SK-N-SH (cell line): ENCODE data around the gene GRB2. TPM values are rescaled to one million over a fixed set of nuclear protein-coding genes. Genes with fewer than 3 reads are reported as not detected.

Experiments
- CTCF ChIA-PET: fragments of 300-600, 350-600 bp; formaldehyde crosslinking; extraction: SDS; loops from one replicate; lab custom pipeline; 2021; lab: Yijun Ruan, JAX
- POLR2A ChIA-PET: fragments of 350-600 bp; sonication (Branson Sonifier 250); formaldehyde crosslinking; extraction: SDS; loops from one replicate; lab custom pipeline; 2020; ENCODE audit warnings: antibody characterized with exemption, inconsistent platforms; lab: Yijun Ruan, JAX
- DNase-seq: peaks from one replicate; pipeline ENCODE4 v3.0.0; 2012
- H2AFZ ChIP-seq: fragments of 200-600 bp; sonication (generic); 2 replicates; pipeline ENCODE4 v1.8.1; 2016; ENCODE audit warnings: antibody characterized with exemption, mild to moderate bottlenecking, low read depth
- H3F3A ChIP-seq: fragments of 200-600 bp; sonication (generic); replicated peaks from 2 replicates; pipeline ENCODE3; 2016; ENCODE audit warnings: antibody characterized with exemption, mild to moderate bottlenecking; ENCODE audit not compliant: insufficient read depth
- H3K27ac ChIP-seq, 2 experiments: fragments of 200-500 bp in 1 of 2; fragments of 200-600 bp in 1 of 2; sonication (Bioruptor generic) in 1 of 2; sonication (generic), shearing (Covaris generic) in 1 of 2; 2 replicates each; pipeline versions ENCODE4 v1.5.1 to v1.6.1; 2014 to 2016; ENCODE audit warnings: low read depth in 2 of 2, inconsistent platforms in 1 of 2, low read length in 1 of 2, mild to moderate bottlenecking in 1 of 2, mixed read lengths in 1 of 2
- H3K27me3 ChIP-seq: fragments of 200-600 bp; sonication (generic), shearing (Covaris generic); 2 replicates; pipeline ENCODE4 v1.6.1; 2016; ENCODE audit warnings: mixed run types; ENCODE audit not compliant: insufficient read depth
- H3K36me3 ChIP-seq, 2 experiments: fragments of 200-500 bp in 1 of 2; fragments of 200-600 bp in 1 of 2; sonication (Bioruptor generic) in 1 of 2; sonication (generic) in 1 of 2; replicated peaks in 1 of 2; 2 replicates each; pipeline versions ENCODE3 to v1.5.1; 2014 to 2016; ENCODE audit warnings: low read length in 1 of 2, mild to moderate bottlenecking in 1 of 2; ENCODE audit not compliant: insufficient read depth in 2 of 2, control insufficient read depth in 1 of 2
- H3K4me1 ChIP-seq, 2 experiments: fragments of 200-500 bp in 1 of 2; fragments of 200-600 bp in 1 of 2; sonication (Bioruptor generic) in 1 of 2; sonication (generic), shearing (Covaris generic) in 1 of 2; 2 replicates each; pipeline versions ENCODE4 v1.5.1 to v1.6.1; 2014 to 2016; ENCODE audit warnings: low read depth in 1 of 2, low read length in 1 of 2, mixed run types in 1 of 2; ENCODE audit not compliant: insufficient read depth in 2 of 2, control insufficient read depth in 1 of 2
- H3K4me2 ChIP-seq: fragments of 200-600 bp; sonication (generic), shearing (Covaris generic); 2 replicates; pipeline ENCODE4 v1.6.1; 2017; ENCODE audit warnings: mixed run types
- H3K4me3 ChIP-seq, 2 experiments: fragments of 200-500 bp in 1 of 2; fragments of 200-600 bp in 1 of 2; sonication (Bioruptor generic) in 1 of 2; sonication (generic), shearing (Covaris generic) in 1 of 2; 2 replicates each; pipeline versions ENCODE4 v1.5.1 to v1.8.1; 2014 to 2016; ENCODE audit warnings: low read depth in 2 of 2, inconsistent platforms in 1 of 2, low read length in 1 of 2, mild to moderate bottlenecking in 1 of 2, mixed read lengths in 1 of 2, moderate library complexity in 1 of 2
- H3K79me2 ChIP-seq: fragments of 200-600 bp; sonication (generic); 2 replicates; pipeline ENCODE4 v1.8.1; 2017; ENCODE audit warnings: mild to moderate bottlenecking; ENCODE audit not compliant: insufficient read depth
- H3K9ac ChIP-seq: fragments of 200-600 bp; sonication (generic); 2 replicates; pipeline ENCODE4 v1.6.1; 2017; ENCODE audit warnings: mixed run types
- H3K9me2 ChIP-seq: fragments of 200-600 bp; sonication (generic); 2 replicates; pipeline ENCODE4 v1.6.1; 2017; ENCODE audit warnings: mixed run types
- H3K9me3 ChIP-seq: fragments of 200-600 bp; sonication (generic); 2 replicates; pipeline ENCODE4 v1.6.1; 2017; ENCODE audit warnings: mixed run types, mild to moderate bottlenecking, moderate library complexity
- H4K20me1 ChIP-seq: fragments of 200-600 bp; sonication (generic); 2 replicates; pipeline ENCODE4 v1.6.1; 2017; ENCODE audit warnings: mild to moderate bottlenecking, mixed run types; ENCODE audit not compliant: insufficient read depth
- CTCF ChIP-seq: fragments of 200-600 bp; sonication (generic); IDR thresholded peaks from 2 replicates; pipeline ENCODE4 v1.6.1; 2017; ENCODE audit warnings: antibody characterized with exemption, mild to moderate bottlenecking, moderate library complexity
- ELF1 ChIP-seq: IDR thresholded peaks from 2 replicates; pipeline ENCODE4 v1.4.0; 2012
- FOXM1 ChIP-seq: IDR thresholded peaks from 2 replicates; pipeline ENCODE4 v1.4.0; 2012; ENCODE audit warnings: low read depth, mild to moderate bottlenecking
- GATA2 ChIP-seq: sonication (generic); formaldehyde crosslinking; IDR thresholded peaks from 2 replicates; pipeline ENCODE4 v1.5.0; 2020; ENCODE audit warnings: mild to moderate bottlenecking, missing genetic modification reagents
- IRF3 ChIP-seq: fragments of 150-350 bp; IDR thresholded peaks from 2 replicates; pipeline ENCODE4 v1.6.1; 2016; ENCODE audit warnings: mild to moderate bottlenecking, low read depth, low read length
- JUND ChIP-seq: IDR thresholded peaks from 2 replicates; pipeline ENCODE4 v1.4.0; 2012
- MEF2A ChIP-seq: IDR thresholded peaks from 2 replicates; pipeline ENCODE4 v1.4.0; 2012; ENCODE audit warnings: low read depth, borderline replicate concordance
- MXI1 ChIP-seq: IDR thresholded peaks from 2 replicates; pipeline ENCODE4 v1.6.1; 2012; ENCODE audit warnings: mild to moderate bottlenecking, low read depth, low read length, improper control_type of control experiment
- NFIC ChIP-seq: IDR thresholded peaks from 2 replicates; pipeline ENCODE4 v1.4.0; 2012; ENCODE audit warnings: borderline replicate concordance
- NRF1 ChIP-seq: IDR thresholded peaks from 2 replicates; pipeline ENCODE4 v1.6.1; 2012; ENCODE audit warnings: low read depth, mild to moderate bottlenecking, low read length
- POLR2AphosphoS5 ChIP-seq: IDR thresholded peaks from 2 replicates; pipeline ENCODE4 v1.6.1; 2012; ENCODE audit warnings: low read depth, low read length
- RAD21 ChIP-seq: IDR thresholded peaks from 2 replicates; pipeline ENCODE4 v1.6.1; 2012; ENCODE audit warnings: mild to moderate bottlenecking, low read length
- RCOR1 ChIP-seq: fragments of 150-350 bp; IDR thresholded peaks from 2 replicates; pipeline ENCODE4 v1.6.1; 2017; ENCODE audit warnings: antibody characterized with exemption, low read length
- REST ChIP-seq: IDR thresholded peaks from 2 replicates; pipeline ENCODE4 v1.6.1; 2012; ENCODE audit warnings: mild to moderate bottlenecking, low read depth, low read length, moderate library complexity
- RFX5 ChIP-seq: IDR thresholded peaks from 2 replicates; pipeline ENCODE4 v1.6.1; 2012; ENCODE audit warnings: mild to moderate bottlenecking, improper control_type of control experiment, low read length
- SMC3 ChIP-seq: IDR thresholded peaks from 2 replicates; pipeline ENCODE4 v1.6.1; 2012; ENCODE audit warnings: low read depth, low read length, improper control_type of control experiment
- YY1 ChIP-seq: IDR thresholded peaks from 2 replicates; pipeline ENCODE4 v1.4.0; 2012; ENCODE audit warnings: low read depth, mild to moderate bottlenecking
- WGBS: methylation state at CpG from one replicate; pipeline ENCODE4 v1.1.6; 2017; ENCODE audit warnings: low lambda C conversion rate; 5-methylcytosine and 5-hydroxymethylcytosine counted together
- polyA plus RNA-seq, 3 experiments: library from polyadenylated mRNA; depleted of rRNA; stranded (reverse); fragments of >200 nt; gene quantifications; 2 replicates each; pipeline ENCODE4 v1.2.3, GENCODE V29; 2012

The GRB2 gene
- polyA plus RNA-seq, 1 of the 3 experiments (the other 2 are of a cell fraction) = 89.6 TPM

DNA sequence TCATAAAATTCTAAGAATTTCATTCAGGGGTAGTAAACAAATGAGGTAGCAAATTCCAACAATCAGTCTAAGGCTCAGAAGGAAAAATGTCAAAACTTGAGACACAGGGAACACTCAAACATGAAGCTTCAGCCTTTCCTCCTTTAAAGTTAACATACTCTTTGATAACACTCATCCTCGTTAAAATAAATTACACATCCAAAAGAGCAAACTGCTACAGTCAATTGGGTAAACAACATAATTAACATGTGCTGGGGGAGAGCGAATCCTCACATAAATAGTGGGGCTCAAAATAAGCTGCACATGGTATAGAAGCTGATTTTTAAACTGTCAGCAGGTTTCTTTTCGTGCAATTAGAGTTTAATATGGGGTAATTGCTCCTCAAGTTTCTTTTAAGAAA, 12.9 kb downstream of the GRB2 start:
- CTCF ChIA-PET = interaction anchor here (1.2 to 6.7 kb wide), 9 partner anchors 12 to 104 kb away, joined by 3 to 54 read pairs (median 8); partner anchors contain the start of genes GRB2 and SLC25A19

DNA sequence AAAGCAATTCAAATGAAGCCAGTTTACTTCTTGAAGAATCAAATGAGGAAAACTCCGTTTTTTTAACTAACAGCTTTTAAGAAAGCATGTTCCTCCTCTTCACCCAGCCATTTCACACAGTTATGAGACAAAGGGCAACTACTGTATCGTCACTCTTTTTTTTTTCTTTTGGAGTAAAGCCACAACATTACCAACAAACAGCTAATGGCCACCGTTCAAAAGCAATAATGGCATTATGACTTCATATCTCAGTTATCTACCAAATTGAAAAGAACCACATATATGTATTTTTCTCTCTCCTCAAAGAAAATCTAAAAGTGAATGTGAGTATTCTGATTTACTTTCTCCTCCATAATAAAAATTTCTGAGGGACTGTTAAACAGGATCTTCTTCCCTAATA, 14.5 kb downstream of the GRB2 start:
- peaks cover 12 to 21% of the 10 kb centered on the region in 2 experiments for H3K4me1 ChIP-seq
- H2AFZ ChIP-seq = no peak overlapping the region
- H3K36me3 ChIP-seq = peaks cover 6 to 13% of the 10 kb centered on the region in 2 experiments
- no peak overlapping the region for H3K4me3 ChIP-seq
- H3K9me3 ChIP-seq = no peaks in the 10 kb centered on the region
- no peak overlapping the region; the same call in 1 of the 2 replicates for H3K9ac ChIP-seq
- 62% methylated on average over 3 of the region's 3 CpGs for WGBS
- no peak for TF ChIP-seq SMC3
- TF ChIP-seq POLR2AphosphoS5 = no peak
- TF ChIP-seq ELF1 = no peak
- no peak for TF ChIP-seq MEF2A
- no peak for TF ChIP-seq CTCF
- TF ChIP-seq RFX5 = no peak
- TF ChIP-seq REST = no peak
- no peak for TF ChIP-seq YY1
- TF ChIP-seq RCOR1 = no peak
- TF ChIP-seq FOXM1 = no peak
- no peak for TF ChIP-seq NRF1
- no peak for TF ChIP-seq RAD21
- TF ChIP-seq GATA2 = no peak
- no peak for DNase-seq
- peaks cover 26% of the 10 kb centered on the region for H3F3A ChIP-seq
- peaks cover 97% of the 10 kb centered on the region for H3K79me2 ChIP-seq
- H3K4me2 ChIP-seq = peak overlapping the region; percentile 96
- H3K27ac ChIP-seq = peak overlapping the region; percentile 2 to 17; a peak in 2 of 4 replicates
- H3K27me3 ChIP-seq = no peaks in the 10 kb centered on the region
- no peaks in the 10 kb centered on the region for H3K9me2 ChIP-seq
- POLR2A ChIA-PET = interaction anchor here (1.0 kb wide), 1 partner anchor 378 kb away, joined by 4 read pairs; the partner anchor contains the start of gene MRPL58
- CTCF ChIA-PET = interaction anchor here (0.7 to 6.3 kb wide), 6 partner anchors 9 to 120 kb away, joined by 3 to 54 read pairs (median 4); partner anchors contain the start of gene MIF4GD
- peaks cover 51% of the 10 kb centered on the region for H4K20me1 ChIP-seq

More for the DNA sequence above, 12.9 kb downstream of the GRB2 start:
- H4K20me1 ChIP-seq = peaks cover 40% of the 10 kb centered on the region
- peak overlapping the region; percentile 80 to 99 for H3K4me3 ChIP-seq
- peak overlapping the region; percentile 71 to 95; a peak in 3 of 4 replicates for H3K27ac ChIP-seq
- TF ChIP-seq NFIC (no peak), JUND (no peak), IRF3 (no peak), MXI1 (no peak), RFX5 (no peak), SMC3 (no peak)
- peaks cover 6 to 11% of the 10 kb centered on the region in 2 experiments for H3K36me3 ChIP-seq
- 51% methylated on average over 3 of the region's 3 CpGs for WGBS
- H3F3A ChIP-seq = peaks cover 35% of the 10 kb centered on the region
- POLR2A ChIA-PET = interaction anchor here (0.5 to 2.8 kb wide), 5 partner anchors 13 to 280 kb away, joined by 3 to 20 read pairs (median 4); partner anchors contain the start of gene GRB2
- no peaks in the 10 kb centered on the region for H3K27me3 ChIP-seq
- no peak overlapping the region for H2AFZ ChIP-seq
- no peaks in the 10 kb centered on the region for H3K9me3 ChIP-seq
- H3K9ac ChIP-seq = peak overlapping the region; percentile 75; the same call in 1 of the 2 replicates
- peaks cover 12 to 21% of the 10 kb centered on the region in 2 experiments for H3K4me1 ChIP-seq
- DNase-seq = no peak
- peaks cover 97% of the 10 kb centered on the region for H3K79me2 ChIP-seq
- no peaks in the 10 kb centered on the region for H3K9me2 ChIP-seq
- peak overlapping the region; percentile 96 for H3K4me2 ChIP-seq
